Fibroblast of skin of abdomen (primary cell): Measurements from ENCODE around the gene ZNF507.
A peak's percentile ranks its signal among the peaks of the same experiment; 100 is the strongest.
"Not testable (repeated sequence)": the region's sequence is repeated elsewhere in the genome, so short reads cannot be mapped to it uniquely, and the experiment has no call there.

Source experiments
- DNase-seq: peaks from one replicate; pipeline ENCODE4 v3.0.0-alpha.2; 2013

ZNF507 gene

GRCh38 chr19:32372726-32373517 lies 27.5 kb downstream of the ZNF507 start:
- peak; percentile 38 for DNase-seq

- peak; percentile 96 for DNase-seq
These were observed 28.3 kb downstream of the ZNF507 start for GRCh38 chr19:32373585-32374295.

- DNase-seq, result not testable (repeated sequence)
These were observed 29.0 kb downstream of the ZNF507 start for GRCh38 chr19:32374362-32374761.

- not testable (repeated sequence) for DNase-seq
These were observed 31.7 kb downstream of the ZNF507 start for GRCh38 chr19:32377088-32377487.

GRCh38 chr19:32380269-32380668 lies 34.9 kb downstream of the ZNF507 start:
- no peak for DNase-seq

- DNase-seq, result peak; percentile 75
These were observed 42.4 kb downstream of the ZNF507 start for GRCh38 chr19:32387701-32388392.

GRCh38 chr19:32388393-32388855 lies 43.0 kb downstream of the ZNF507 start:
- no peak for DNase-seq

- DNase-seq, result no peak
These were observed 47.5 kb downstream of the ZNF507 start for GRCh38 chr19:32392901-32393300.

GRCh38 chr19:32396046-32396652 lies 50.7 kb downstream of the ZNF507 start:
- no peak for DNase-seq

- peak; percentile 80 for DNase-seq
These were observed 52.3 kb downstream of the ZNF507 start for GRCh38 chr19:32397671-32398101.

GRCh38 chr19:32401992-32402391 lies 56.6 kb downstream of the ZNF507 start:
- DNase-seq, result no peak

GRCh38 chr19:32403291-32403995 lies 58.0 kb downstream of the ZNF507 start:
- DNase-seq, result no peak

GRCh38 chr19:32404213-32404932 lies 59.0 kb downstream of the ZNF507 start:
- no peak for DNase-seq

GRCh38 chr19:32404933-32405430 lies 59.6 kb downstream of the ZNF507 start:
- DNase-seq, result no peak

GRCh38 chr19:32405431-32406160 lies 60.2 kb downstream of the ZNF507 start, which contains the start of gene DPY19L3:
DPY19L3 (plus strand) TSS chr19:32405770; CDS start chr19:32408254, 2,484 bp downstream.
- peak; percentile 92 for DNase-seq

- peak; percentile 4 for DNase-seq
These were observed 61.0 kb downstream of the ZNF507 start for GRCh38 chr19:32406161-32407003.

GRCh38 chr19:32407004-32407992 lies 61.9 kb downstream of the ZNF507 start:
- DNase-seq, result peak; percentile 44

- DNase-seq, result no peak
These were observed 69.8 kb downstream of the ZNF507 start for GRCh38 chr19:32415246-32415645.
